GM19025 (cell line): ENCODE results near the gene LBP.
"Not testable (repeated sequence)": the region's sequence is repeated elsewhere in the genome, so short reads cannot be mapped to it uniquely, and the experiment has no call there.

ENCODE experiments used
- ATAC-seq: cut with Tn5 transposase; IDR thresholded peaks from one replicate; pipeline ENCODE4 v1.9.1; 2021; ENCODE audit warnings: mild to moderate bottlenecking, low read depth, moderate library complexity; ENCODE audit not compliant: unreplicated experiment

The LBP gene

GRCh38 chr20:38320221-38320620 lies 26.1 kb upstream of the LBP start:
- ATAC-seq: no peak

DNA sequence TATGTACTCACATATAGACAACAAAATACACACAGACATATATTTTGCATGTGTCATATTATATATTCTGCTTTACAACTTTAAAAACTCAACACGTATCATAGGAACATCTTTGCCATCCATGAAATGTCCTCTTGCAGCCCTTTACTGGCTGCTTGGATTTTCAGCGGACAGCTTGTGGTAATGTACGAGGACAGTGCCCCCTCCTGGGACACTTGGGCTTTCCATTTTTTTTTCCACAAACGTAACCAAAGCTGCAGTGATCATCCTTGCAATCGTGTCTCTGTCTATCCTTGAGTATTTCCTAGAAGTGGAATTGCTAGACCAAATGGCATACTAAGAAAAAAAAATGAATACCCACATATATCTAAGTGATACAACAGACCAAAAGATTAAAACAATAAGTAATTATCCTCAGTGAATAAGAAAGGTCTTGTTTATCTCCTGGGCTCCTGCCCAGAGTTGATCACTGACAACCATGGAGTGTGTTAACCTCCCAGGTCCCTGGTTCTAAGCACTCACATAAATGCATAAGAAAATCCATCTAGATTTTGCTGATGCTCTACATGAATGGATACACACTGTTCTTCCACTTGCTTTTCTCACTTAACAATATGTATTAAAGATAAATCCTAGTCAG lies 24.2 kb upstream of the LBP start:
- no peak for ATAC-seq

DNA sequence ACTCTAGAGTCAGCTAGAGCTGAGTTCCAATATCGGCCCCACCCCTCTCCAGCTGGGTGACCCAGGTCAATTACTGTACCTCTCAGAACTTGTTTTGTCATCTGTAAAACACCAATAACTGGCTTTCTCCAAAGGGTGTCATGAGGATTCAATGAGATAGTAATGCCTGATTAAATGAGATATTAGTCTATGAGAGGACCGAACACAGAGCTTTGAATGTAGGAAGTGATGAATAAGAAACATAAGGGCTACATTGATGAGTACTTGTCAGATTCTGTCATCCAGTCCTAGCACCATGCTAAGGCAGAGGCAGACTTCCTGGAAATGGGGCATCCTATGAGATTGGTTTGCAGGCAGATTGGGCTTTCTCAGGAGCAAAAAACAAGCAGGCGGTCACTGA lies 22.1 kb upstream of the LBP start:
- ATAC-seq: no peak

- ATAC-seq: no peak
These were observed 21.1 kb upstream of the LBP start for GRCh38 chr20:38325167-38325566.

DNA sequence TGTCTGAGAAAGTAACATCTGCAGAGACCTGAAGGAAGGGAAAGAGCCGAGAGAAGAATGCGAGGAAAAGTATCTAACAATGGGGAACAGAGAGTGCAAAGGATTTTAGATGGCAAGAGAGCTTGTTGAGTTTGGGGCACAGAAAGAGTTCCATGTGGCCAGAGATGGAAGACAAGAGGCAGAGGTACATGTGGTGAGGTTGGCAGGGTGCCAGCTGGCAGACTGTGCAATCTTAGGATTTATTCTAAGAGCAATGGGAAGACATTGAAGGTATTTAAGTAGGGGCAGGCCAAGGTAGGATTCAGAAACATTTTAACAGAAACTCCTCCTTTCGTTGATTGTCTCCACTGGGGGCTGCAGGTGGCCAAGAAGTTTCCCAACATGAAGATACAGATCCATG lies 20.4 kb upstream of the LBP start:
- no peak for ATAC-seq

DNA sequence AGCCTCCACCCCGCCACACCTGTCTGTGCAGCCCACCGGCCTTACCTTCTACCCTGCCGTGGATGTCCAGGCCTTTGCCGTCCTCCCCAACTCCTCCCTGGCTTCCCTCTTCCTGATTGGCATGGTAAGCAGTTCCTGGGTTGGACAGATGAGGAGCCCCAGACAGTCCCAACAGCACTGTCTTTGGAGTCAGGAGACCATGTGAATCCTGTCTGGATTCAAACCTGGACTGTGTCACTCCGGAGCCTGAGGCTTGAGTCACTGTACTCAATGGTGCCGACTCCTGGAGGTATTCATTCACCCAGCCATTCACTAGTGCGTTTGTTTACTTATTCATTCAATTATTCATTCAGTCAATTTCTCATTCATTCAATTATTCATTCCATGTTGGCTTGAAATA lies 20.0 kb upstream of the LBP start:
- ATAC-seq: no peak

GRCh38 chr20:38330638-38331037 lies 15.6 kb upstream of the LBP start:
- ATAC-seq: no peak

DNA sequence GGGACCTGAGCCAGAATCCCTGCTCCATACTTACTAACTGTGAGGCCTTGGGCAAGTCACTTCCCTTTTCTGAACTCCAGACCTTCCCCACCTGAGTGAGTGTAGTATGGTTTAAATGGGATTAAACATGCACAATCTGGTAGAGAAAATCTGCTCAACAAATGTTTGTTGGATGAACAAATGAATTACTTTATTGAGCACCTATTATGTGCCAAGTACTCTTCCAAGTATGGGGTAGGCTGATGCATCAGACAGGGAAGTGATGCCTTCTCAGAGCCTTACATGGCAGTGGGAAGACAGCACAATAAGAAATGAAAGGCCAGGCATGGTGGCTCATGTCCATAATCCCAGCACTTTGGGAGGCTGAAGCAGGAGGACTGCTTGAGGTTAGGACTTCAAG lies 15.0 kb upstream of the LBP start:
- no peak for ATAC-seq

GRCh38 chr20:38331814-38332213 lies 14.5 kb upstream of the LBP start:
- no peak for ATAC-seq

GRCh38 chr20:38334016-38334415 lies 12.3 kb upstream of the LBP start:
- no peak for ATAC-seq

DNA sequence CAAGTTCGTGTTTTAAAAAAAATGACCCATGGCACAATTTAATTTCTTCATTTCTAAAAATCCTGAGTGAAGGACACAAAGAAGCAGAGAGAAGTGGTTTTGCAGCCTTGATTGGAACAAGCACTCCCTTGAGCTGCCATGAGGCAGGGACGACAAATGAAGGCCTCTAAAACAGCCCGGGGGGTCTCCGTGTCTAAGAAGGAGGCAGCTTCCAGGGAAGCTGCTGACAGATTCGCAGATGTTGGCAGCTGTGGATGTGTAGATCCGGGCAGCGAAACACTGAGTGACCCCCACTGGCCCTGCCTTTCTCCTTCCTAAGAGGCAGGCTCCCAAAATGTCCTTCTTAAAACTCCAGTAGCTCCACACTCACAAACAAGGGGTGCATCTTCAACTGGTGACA lies 9.6 kb upstream of the LBP start:
- no peak for ATAC-seq

GRCh38 chr20:38337561-38338140 lies 8.6 kb upstream of the LBP start:
- no peak for ATAC-seq

- no peak for ATAC-seq
These were observed 7.3 kb upstream of the LBP start for GRCh38 chr20:38338849-38339520.

- ATAC-seq: not testable (repeated sequence)
These were observed 6.8 kb upstream of the LBP start for GRCh38 chr20:38339521-38339896.

DNA sequence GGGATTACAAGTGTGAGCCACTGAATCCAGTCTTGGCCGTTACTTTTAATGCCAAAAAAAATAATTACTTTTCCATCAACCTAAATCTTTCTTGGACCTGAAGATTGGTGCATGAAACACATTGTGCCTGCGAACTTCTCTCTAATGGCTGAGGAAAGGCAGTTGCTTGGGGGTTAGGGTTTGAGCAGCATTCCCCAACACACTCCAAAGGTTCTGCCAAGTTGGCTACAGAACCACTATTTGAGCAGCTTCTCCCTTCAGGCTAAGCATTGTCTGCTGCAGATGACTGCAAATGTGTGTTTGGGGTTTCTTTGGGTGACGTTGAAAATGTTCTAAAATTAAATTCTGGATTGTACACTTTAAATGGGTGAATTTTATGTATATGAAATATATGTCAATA lies 6.3 kb upstream of the LBP start:
- ATAC-seq: no peak

DNA sequence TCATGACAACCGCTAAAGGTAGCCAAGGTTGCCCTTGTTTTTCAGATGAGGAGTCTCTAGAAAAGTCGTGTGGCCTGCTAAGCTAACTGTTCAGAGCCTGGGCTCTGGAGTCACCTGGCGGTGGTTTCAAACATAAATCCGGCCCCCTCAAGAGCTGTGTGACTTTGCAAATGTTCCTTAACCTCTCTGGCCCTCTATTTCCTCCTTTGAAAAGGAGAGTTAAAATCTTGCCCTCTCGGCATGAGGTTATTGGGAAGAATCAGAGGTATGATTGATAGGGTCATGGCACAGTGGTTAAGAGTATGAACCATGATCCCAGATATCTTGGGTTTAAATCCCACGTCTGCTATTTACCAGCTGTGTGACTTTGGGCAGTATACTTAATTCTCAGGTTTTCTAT lies 5.6 kb upstream of the LBP start:
- ATAC-seq: no peak

- no peak for ATAC-seq
These were observed 4.1 kb upstream of the LBP start for GRCh38 chr20:38342216-38342615.

DNA sequence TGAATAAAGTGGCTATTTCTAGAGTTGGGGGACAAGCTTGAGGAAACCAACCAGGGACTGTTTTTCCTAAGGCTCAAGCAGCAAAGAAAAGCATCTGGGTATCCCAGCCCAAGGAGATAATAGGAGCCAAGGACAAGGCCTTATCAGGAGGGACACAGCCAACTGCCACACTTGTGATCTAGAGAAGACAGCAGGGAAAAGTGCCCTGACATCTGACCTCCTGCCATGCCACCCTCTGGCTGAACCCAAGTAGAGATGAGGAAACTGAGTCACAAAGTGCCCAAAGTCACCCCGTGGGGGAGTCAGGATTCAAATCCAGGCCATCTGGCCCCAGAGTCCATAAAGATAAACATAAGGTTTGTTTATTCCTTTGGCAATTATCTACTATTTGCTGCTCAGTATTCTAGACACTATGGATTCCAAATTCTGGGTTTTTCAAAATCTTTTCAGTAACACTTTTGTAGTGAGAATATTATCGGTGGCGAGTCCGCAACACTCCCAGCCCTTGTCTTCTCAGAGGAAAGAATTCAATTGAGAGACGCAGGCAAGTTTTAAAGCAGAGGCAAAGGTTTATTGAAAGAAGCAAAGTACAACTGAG lies 3.5 kb upstream of the LBP start:
- no peak for ATAC-seq

GRCh38 chr20:38343311-38344106 lies 2.8 kb upstream of the LBP start:
- ATAC-seq: no peak

DNA sequence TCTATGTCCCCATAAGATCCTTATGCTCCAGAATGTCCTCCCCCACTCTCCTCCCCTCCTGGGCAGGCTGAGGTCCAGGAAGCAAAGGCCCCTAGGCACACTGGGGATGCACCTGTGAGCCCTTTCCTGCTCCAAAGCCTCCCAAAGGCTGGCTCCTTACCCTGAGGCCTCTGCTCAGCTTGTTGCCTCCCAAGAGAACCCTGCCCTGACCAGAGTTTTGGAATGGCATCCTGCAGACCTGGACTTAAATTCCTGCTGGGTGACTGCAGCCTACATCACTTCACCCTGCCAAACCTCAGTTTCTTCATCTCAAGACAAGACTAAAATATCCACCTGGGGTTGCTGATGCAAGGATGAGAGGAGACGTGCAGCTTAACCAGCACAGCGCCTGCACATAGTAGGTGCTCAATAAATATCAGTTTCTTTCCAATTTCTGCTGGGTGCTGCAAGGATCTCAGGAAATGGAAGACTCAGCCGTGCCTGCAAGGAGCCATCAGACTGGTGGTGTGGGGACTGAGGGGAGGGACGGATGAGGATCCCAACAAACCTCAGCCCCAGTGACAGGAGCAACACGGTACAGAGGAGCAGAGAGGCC lies 2.1 kb upstream of the LBP start:
- no peak for ATAC-seq

- ATAC-seq: no peak
These were observed 639 bp upstream of the LBP start for GRCh38 chr20:38345643-38346042.
